Smooth muscle cell (in vitro differentiated cells): ENCODE data around the gene RAD50. TPM values are rescaled to one million over a fixed set of nuclear protein-coding genes. Genes with fewer than 3 reads are reported as not detected.

Experiments used
- DNase-seq: peaks from one replicate; lab custom pipeline; 2025; ENCODE audit not compliant: unreplicated experiment; lab: John Stamatoyannopoulos, UW
- H2AFZ ChIP-seq: fragments of 200-600 bp; sonication (generic); 2 replicates; pipeline ENCODE4 v1.6.0; 2016; ENCODE audit warnings: antibody characterized with exemption, low read depth, mild to moderate bottlenecking
- H3F3A ChIP-seq: fragments of 200-600 bp; sonication (generic); 2 replicates; pipeline ENCODE4 v1.6.0; 2017; ENCODE audit warnings: antibody characterized with exemption, low read depth
- H3K27ac ChIP-seq: fragments of 200-600 bp; sonication (generic); 2 replicates; pipeline ENCODE4 v1.5.1; 2016; ENCODE audit warnings: low read depth, mild to moderate bottlenecking
- H3K27me3 ChIP-seq: fragments of 200-600 bp; sonication (generic); 2 replicates; pipeline ENCODE4 v1.6.1; 2016; ENCODE audit warnings: low read depth, mild to moderate bottlenecking
- H3K36me3 ChIP-seq: fragments of 200-600 bp; sonication (generic); 2 replicates; pipeline ENCODE4 v1.5.1; 2016; ENCODE audit warnings: low read depth
- H3K4me1 ChIP-seq: fragments of 200-600 bp; sonication (generic); 2 replicates; pipeline ENCODE4 v1.5.1; 2016; ENCODE audit warnings: low read depth
- H3K4me2 ChIP-seq: fragments of 200-600 bp; sonication (generic); 2 replicates; pipeline ENCODE4 v1.6.0; 2016; ENCODE audit warnings: mild to moderate bottlenecking
- H3K4me3 ChIP-seq: fragments of 200-600 bp; sonication (generic); 2 replicates; pipeline ENCODE4 v1.5.1; 2016; ENCODE audit warnings: mild to moderate bottlenecking
- H3K79me2 ChIP-seq: fragments of 200-600 bp; sonication (generic); 2 replicates; pipeline ENCODE4 v1.6.0; 2016; ENCODE audit warnings: low read depth, mild to moderate bottlenecking
- H3K9ac ChIP-seq: fragments of 200-600 bp; sonication (generic); 2 replicates; pipeline ENCODE4 v1.6.0; 2016; ENCODE audit warnings: low read depth
- H3K9me3 ChIP-seq: fragments of 200-600 bp; sonication (generic); replicated peaks from 2 replicates; pipeline ENCODE4 v1.5.1; 2016; ENCODE audit warnings: low read depth
- H4K20me1 ChIP-seq: fragments of 200-600 bp; sonication (generic); 2 replicates; pipeline ENCODE4 v1.6.0; 2016; ENCODE audit warnings: low read depth
- WGBS: methylation state at CpG from one replicate; pipeline ENCODE4 v1.1.7; 2016; ENCODE audit warnings: low lambda C conversion rate; 5-methylcytosine and 5-hydroxymethylcytosine counted together
- polyA plus RNA-seq: library from polyadenylated mRNA; unstranded; fragments of >200 nt; fragmentation: Nextera tagmentation; extraction: Ambion mirVana; gene quantifications from 2 replicates; pipeline ENCODE4 v1.2.1, GENCODE V29; 2016
- total RNA-seq: library from RNA; depleted of rRNA; stranded (reverse); fragments of >200 nt; gene quantifications from 2 replicates; pipeline ENCODE4 v1.2.3, GENCODE V29; 2014
- TF ChIP-seq, protein P1 (sequence below): fragments of 200-600 bp; sonication (generic); IDR thresholded peaks from 2 replicates; pipeline ENCODE4 v1.5.1; 2017; ENCODE audit warnings: borderline replicate concordance, mild to moderate bottlenecking, antibody characterized with exemption; ENCODE audit not compliant: insufficient read depth, poor library complexity, severe bottlenecking

The RAD50 gene
- total and polyA plus RNA-seq, 2 experiments from 2014 or later: 19.9 to 28.8 TPM

GRCh38 chr5:132595624-132596023 lies 38.8 kb downstream of the RAD50 start:
- WGBS: 78% methylated on average over 5 of the region's 5 CpGs
- no peak overlapping the region for H3K9ac ChIP-seq

DNA sequence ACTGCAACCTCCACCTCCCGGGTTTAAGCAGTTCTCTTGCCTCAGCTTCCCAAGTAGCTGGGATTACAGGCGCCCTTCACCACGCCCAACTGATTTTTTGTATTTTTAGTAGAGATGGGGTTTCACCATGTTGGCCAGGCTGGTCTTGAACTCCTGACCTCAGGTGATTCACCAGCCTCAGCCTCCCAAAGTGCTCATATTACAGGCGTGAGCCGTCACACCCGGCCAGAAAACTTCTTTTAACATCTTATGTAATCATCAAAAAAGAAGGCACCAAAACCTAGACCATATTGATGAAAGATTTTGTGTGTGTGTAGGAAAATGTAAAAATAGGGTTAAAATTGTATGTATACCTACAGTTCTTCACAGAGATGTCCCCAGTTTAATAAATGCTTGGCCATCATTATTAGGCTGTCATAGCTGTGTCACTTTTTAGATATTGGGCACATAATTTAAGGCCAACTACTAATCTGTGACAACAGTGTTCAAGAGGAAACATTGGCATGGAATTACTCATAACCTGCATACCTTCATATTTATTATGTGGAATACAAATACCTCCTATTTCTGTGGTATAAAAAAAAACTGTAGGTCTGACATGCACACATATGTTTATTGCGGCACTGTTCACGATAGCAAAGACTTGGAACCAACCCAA lies 44.4 kb downstream of the RAD50 start:
- Histone ChIP-seq H3K27me3 (no peaks in the 10 kb centered on the region), H3F3A (no peaks in the 10 kb centered on the region), H2AFZ (no peak overlapping the region), H3K9ac (no peak overlapping the region), H3K4me2 (no peak overlapping the region), H3K9me3 (no peaks in the 10 kb centered on the region), H4K20me1 (no peaks in the 10 kb centered on the region), H3K36me3 (peaks cover 19% of the 10 kb centered on the region), H3K4me1 (no peaks in the 10 kb centered on the region), H3K27ac (no peak overlapping the region), H3K79me2 (no peaks in the 10 kb centered on the region), H3K4me3 (no peak overlapping the region)
- TF ChIP-seq, protein P1, sequence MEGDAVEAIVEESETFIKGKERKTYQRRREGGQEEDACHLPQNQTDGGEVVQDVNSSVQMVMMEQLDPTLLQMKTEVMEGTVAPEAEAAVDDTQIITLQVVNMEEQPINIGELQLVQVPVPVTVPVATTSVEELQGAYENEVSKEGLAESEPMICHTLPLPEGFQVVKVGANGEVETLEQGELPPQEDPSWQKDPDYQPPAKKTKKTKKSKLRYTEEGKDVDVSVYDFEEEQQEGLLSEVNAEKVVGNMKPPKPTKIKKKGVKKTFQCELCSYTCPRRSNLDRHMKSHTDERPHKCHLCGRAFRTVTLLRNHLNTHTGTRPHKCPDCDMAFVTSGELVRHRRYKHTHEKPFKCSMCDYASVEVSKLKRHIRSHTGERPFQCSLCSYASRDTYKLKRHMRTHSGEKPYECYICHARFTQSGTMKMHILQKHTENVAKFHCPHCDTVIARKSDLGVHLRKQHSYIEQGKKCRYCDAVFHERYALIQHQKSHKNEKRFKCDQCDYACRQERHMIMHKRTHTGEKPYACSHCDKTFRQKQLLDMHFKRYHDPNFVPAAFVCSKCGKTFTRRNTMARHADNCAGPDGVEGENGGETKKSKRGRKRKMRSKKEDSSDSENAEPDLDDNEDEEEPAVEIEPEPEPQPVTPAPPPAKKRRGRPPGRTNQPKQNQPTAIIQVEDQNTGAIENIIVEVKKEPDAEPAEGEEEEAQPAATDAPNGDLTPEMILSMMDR: no peak
- DNase-seq: no peak
- WGBS: 96% methylated on average over 8 of the region's 8 CpGs

More at GRCh38 chr5:132595624-132596023, 38.8 kb downstream of the RAD50 start:
- Histone ChIP-seq H3K4me3 (no peak overlapping the region), H3K4me2 (no peak overlapping the region), H3K27me3 (no peaks in the 10 kb centered on the region), H3K4me1 (no peaks in the 10 kb centered on the region), H3F3A (no peaks in the 10 kb centered on the region), H3K27ac (no peak overlapping the region), H3K9me3 (no peaks in the 10 kb centered on the region), H4K20me1 (no peaks in the 10 kb centered on the region), H3K79me2 (no peaks in the 10 kb centered on the region), H2AFZ (no peak overlapping the region), H3K36me3 (peaks cover 8% of the 10 kb centered on the region)
- no peak for DNase-seq
- TF ChIP-seq, protein P1: no peak

DNA sequence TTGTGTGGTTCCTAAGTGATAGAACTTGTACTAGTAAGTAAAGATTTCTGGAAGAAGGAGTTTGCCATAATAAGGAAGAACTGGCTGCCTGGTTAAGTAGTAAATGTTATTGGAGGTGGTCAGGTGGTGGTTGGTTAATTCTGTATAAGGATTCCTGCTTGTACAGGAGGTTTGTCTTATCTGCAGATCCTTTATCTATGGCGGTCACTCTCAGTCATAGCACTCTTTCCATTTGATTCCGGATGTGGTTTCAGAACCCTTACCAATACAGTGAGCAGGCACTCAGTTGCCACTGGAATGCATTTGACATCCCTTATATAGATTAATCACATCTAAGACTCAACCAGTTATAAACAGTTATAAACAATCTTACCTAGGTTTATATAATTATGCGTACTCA lies 50.3 kb downstream of the RAD50 start:
- Histone ChIP-seq H3K27ac (no peak overlapping the region), H3K9ac (no peak overlapping the region), H3K27me3 (no peaks in the 10 kb centered on the region), H3K4me1 (no peaks in the 10 kb centered on the region), H3K4me2 (no peak overlapping the region), H3K9me3 (no peaks in the 10 kb centered on the region), H2AFZ (no peak overlapping the region), H4K20me1 (no peaks in the 10 kb centered on the region), H3K79me2 (no peaks in the 10 kb centered on the region), H3K4me3 (no peak overlapping the region), H3F3A (no peaks in the 10 kb centered on the region), H3K36me3 (peaks cover 40% of the 10 kb centered on the region)
- WGBS: 95% methylated on average over 3 of the region's 3 CpGs
- TF ChIP-seq, protein P1: no peak
- no peak for DNase-seq

GRCh38 chr5:132608107-132608506 lies 51.3 kb downstream of the RAD50 start:
- Histone ChIP-seq H3K4me2 (no peak overlapping the region), H3K27ac (no peak overlapping the region), H2AFZ (no peak overlapping the region), H3K9ac (no peak overlapping the region), H3K4me1 (no peaks in the 10 kb centered on the region), H4K20me1 (no peaks in the 10 kb centered on the region), H3K36me3 (peaks cover 39% of the 10 kb centered on the region), H3F3A (no peaks in the 10 kb centered on the region), H3K4me3 (no peak overlapping the region), H3K9me3 (no peaks in the 10 kb centered on the region), H3K27me3 (no peaks in the 10 kb centered on the region), H3K79me2 (no peaks in the 10 kb centered on the region)
- WGBS: 97% methylated on average over 5 of the region's 5 CpGs
- no peak for DNase-seq
- TF ChIP-seq, protein P1: no peak
